IMR-90 (cell line): ENCODE data around the gene TCF12. TPM values are rescaled to one million over a fixed set of nuclear protein-coding genes. Genes with fewer than 3 reads are reported as not detected.
A peak's percentile ranks its signal among the peaks of the same experiment; 100 is the strongest.

Source experiments
- ATAC-seq: fragments of 200-7000 bp; cut with Tn5 transposase; 2 replicates; pipeline ENCODE4 v1.9.1; 2020; ENCODE audit warnings: low read depth, mild to moderate bottlenecking, moderate library complexity
- BruUV-seq: library from RNA; stranded (reverse); fragments of 400-500 nt; replicated peaks from 2 replicates; lab custom pipeline; 2021; lab: Mats Ljungman, UMichigan
- CTCF ChIA-PET: fragments of 300-600 bp; formaldehyde crosslinking; extraction: SDS; loops from one replicate; lab custom pipeline; 2021; ENCODE audit warnings: antibody characterized with exemption; lab: Yijun Ruan, JAX
- POLR2A ChIA-PET: fragments of 300-600 bp; sonication (Branson Sonifier 250); formaldehyde crosslinking; loops from one replicate; lab custom pipeline; 2022; ENCODE audit warnings: antibody characterized with exemption; ENCODE audit not compliant: unreplicated experiment; lab: Charles Lee
- DNase-seq: peaks from one replicate; pipeline ENCODE4 v3.0.0; 2013
- H2AFZ ChIP-seq: replicated peaks from 2 replicates; pipeline ENCODE3; 2013; ENCODE audit warnings: low read length, mild to moderate bottlenecking; ENCODE audit not compliant: poor library complexity
- H2AK5ac ChIP-seq: 2 replicates; pipeline ENCODE4 v1.6.1; 2013; ENCODE audit warnings: low read depth, low read length, inconsistent platforms
- H2AK9ac ChIP-seq: replicated peaks from 2 replicates; pipeline ENCODE3; 2013; ENCODE audit warnings: mild to moderate bottlenecking, low read depth, low read length, moderate library complexity; ENCODE audit not compliant: poor library complexity
- H2BK120ac ChIP-seq: 2 replicates; pipeline ENCODE4 v1.6.1; 2013; ENCODE audit warnings: low read depth, low read length, inconsistent platforms
- H2BK15ac ChIP-seq: 3 replicates; pipeline ENCODE4 v1.6.1; 2013; ENCODE audit warnings: low read depth, low read length, inconsistent platforms
- H2BK20ac ChIP-seq: 2 replicates; pipeline ENCODE4 v1.6.1; 2013; ENCODE audit warnings: low read depth, mild to moderate bottlenecking, inconsistent platforms, low read length, moderate library complexity
- H2BK5ac ChIP-seq: 2 replicates; pipeline ENCODE4 v1.6.1; 2013; ENCODE audit warnings: mild to moderate bottlenecking, low read depth, low read length, inconsistent platforms; ENCODE audit not compliant: poor library complexity, severe bottlenecking
- H3K14ac ChIP-seq: replicated peaks from 2 replicates; pipeline ENCODE4 v1.6.1; 2013; ENCODE audit warnings: low read depth, low read length, inconsistent platforms
- H3K18ac ChIP-seq: 2 replicates; pipeline ENCODE4 v1.6.1; 2013; ENCODE audit warnings: low read depth, low read length, control low read depth
- H3K23ac ChIP-seq: 2 replicates; pipeline ENCODE4 v1.6.1; 2013; ENCODE audit warnings: low read depth, low read length, inconsistent platforms
- H3K27ac ChIP-seq: 2 replicates; pipeline ENCODE4 v1.5.1; 2013; ENCODE audit warnings: mild to moderate bottlenecking, control low read depth, low read length; ENCODE audit not compliant: insufficient read depth
- H3K27me3 ChIP-seq: 2 replicates; pipeline ENCODE4 v1.6.1; 2013; ENCODE audit warnings: low read length; ENCODE audit not compliant: control insufficient read depth, insufficient read depth
- H3K36me3 ChIP-seq: 2 replicates; pipeline ENCODE4 v1.6.1; 2013; ENCODE audit warnings: low read length, mixed read lengths; ENCODE audit not compliant: control insufficient read depth, insufficient read depth
- H3K4ac ChIP-seq: 2 replicates; pipeline ENCODE4 v1.6.1; 2013; ENCODE audit warnings: low read depth, low read length, inconsistent platforms
- H3K4me1 ChIP-seq: 2 replicates; pipeline ENCODE4 v1.6.1; 2013; ENCODE audit warnings: low read length, mixed read lengths; ENCODE audit not compliant: control insufficient read depth, insufficient read depth
- H3K4me2 ChIP-seq: 2 replicates; pipeline ENCODE4 v1.6.1; 2013; ENCODE audit warnings: low read depth, mild to moderate bottlenecking, control low read depth, low read length, moderate library complexity
- H3K4me3 ChIP-seq: 2 replicates; pipeline ENCODE4 v1.5.1; 2013; ENCODE audit warnings: low read depth, mild to moderate bottlenecking, control low read depth, low read length, moderate library complexity; ENCODE audit not compliant: insufficient read depth
- H3K56ac ChIP-seq: 2 replicates; pipeline ENCODE4 v1.6.1; 2013; ENCODE audit warnings: low read length, inconsistent platforms; ENCODE audit not compliant: insufficient read depth; ENCODE audit errors: extremely low read depth
- H3K79me1 ChIP-seq, 2 experiments: 2 replicates each; pipeline ENCODE4 v1.6.1; 2013; ENCODE audit warnings: low read length in 2 of 2, inconsistent platforms in 1 of 2, low read depth in 1 of 2
- H3K9ac ChIP-seq: 2 replicates; pipeline ENCODE4 v1.6.1; 2013; ENCODE audit warnings: low read depth, low read length, control low read depth
- H3K9me1 ChIP-seq: 2 replicates; pipeline ENCODE4 v1.6.1; 2013; ENCODE audit warnings: low read length, inconsistent platforms; ENCODE audit not compliant: insufficient read depth
- H3K9me3 ChIP-seq: 2 replicates; pipeline ENCODE4 v1.6.1; 2013; ENCODE audit warnings: low read length; ENCODE audit not compliant: control insufficient read depth, insufficient read depth
- H4K20me1 ChIP-seq: 2 replicates; pipeline ENCODE4 v1.6.1; 2013; ENCODE audit warnings: low read length, inconsistent platforms; ENCODE audit not compliant: insufficient read depth
- H4K5ac ChIP-seq: 2 replicates; pipeline ENCODE4 v1.6.1; 2013; ENCODE audit warnings: mild to moderate bottlenecking, low read depth, low read length, control low read depth
- H4K8ac ChIP-seq, 2 experiments: 2 replicates each; pipeline ENCODE4 v1.6.1; 2013; ENCODE audit warnings: low read depth in 2 of 2, low read length in 2 of 2, control low read depth in 1 of 2, inconsistent platforms in 1 of 2
- H4K91ac ChIP-seq: 2 replicates; pipeline ENCODE4 v1.6.1; 2013; ENCODE audit warnings: low read depth, low read length, inconsistent platforms; ENCODE audit not compliant: insufficient read depth
- BHLHE40 ChIP-seq: fragments of 150-350 bp; IDR thresholded peaks from 2 replicates; pipeline ENCODE4 v1.6.1; 2016; ENCODE audit warnings: mild to moderate bottlenecking, low read depth, low read length
- CHD1 ChIP-seq: IDR thresholded peaks from 2 replicates; pipeline ENCODE4 v1.6.1; 2012; ENCODE audit warnings: low read depth, low read length, improper control_type of control experiment
- MAFK ChIP-seq: IDR thresholded peaks from 2 replicates; pipeline ENCODE4 v1.6.1; 2012; ENCODE audit warnings: low read depth, low read length, improper control_type of control experiment
- MXI1 ChIP-seq: IDR thresholded peaks from 2 replicates; pipeline ENCODE4 v1.6.1; 2012; ENCODE audit warnings: low read depth, mild to moderate bottlenecking, low read length, moderate library complexity, borderline replicate concordance
- NFE2L2 ChIP-seq: fragments of 150-350 bp; IDR thresholded peaks from 2 replicates; pipeline ENCODE4 v1.6.1; 2016; ENCODE audit warnings: low read depth, mild to moderate bottlenecking, low read length
- POLR2A ChIP-seq: IDR thresholded peaks from 2 replicates; pipeline ENCODE4 v1.6.1; 2012; ENCODE audit warnings: mild to moderate bottlenecking, low read depth, low read length
- RCOR1 ChIP-seq: IDR thresholded peaks from 2 replicates; pipeline ENCODE4 v1.6.1; 2012; ENCODE audit warnings: mild to moderate bottlenecking, low read length, improper control_type of control experiment; ENCODE audit not compliant: insufficient replicate concordance
- WGBS, 2 experiments: methylation state at CpG; one replicate each; pipeline versions ENCODE4 v1.1.5 to v1.1.7; 2013; ENCODE audit warnings: missing lambda C conversion rate in 2 of 2; ENCODE audit not compliant: insufficient read length in 1 of 2; ENCODE audit errors: extremely low coverage in 2 of 2; 5-methylcytosine and 5-hydroxymethylcytosine counted together
- dilution Hi-C: fragments of 300-500 bp; cut with HindIII; formaldehyde crosslinking; loops from one replicate; pipeline ENCODE4 v1.14.3; 2018; ENCODE audit warnings: low sequenced_read_pairs; ENCODE audit not compliant: unreplicated experiment
- in situ Hi-C: fragments of 300-500 bp; cut with MboI; formaldehyde crosslinking; loops from 3 replicates; pipeline ENCODE4 v1.14.3; 2019; ENCODE audit warnings: low sequenced_read_pairs, inconsistent platforms, mixed read lengths
- intact Hi-C: fragments of 100-400 bp; cut with micrococcal nuclease; formaldehyde crosslinking; loops from 2 replicates; pipeline ENCODE4 v1.10.0; 2022
- polyA plus RNA-seq, 3 experiments: library from polyadenylated mRNA; depleted of rRNA; stranded (reverse); fragments of >200 nt; gene quantifications; 2 replicates each; pipeline ENCODE4 v1.2.3, GENCODE V29; 2012; ENCODE audit warnings: low replicate concordance in 1 of 3
- total RNA-seq: library from RNA; depleted of rRNA; stranded (reverse); fragments of >200 nt; gene quantifications from 2 replicates; pipeline ENCODE4 v1.2.3, GENCODE V29; 2012
- TF ChIP-seq, protein P1 (sequence below): fragments of 150-350 bp; IDR thresholded peaks from 2 replicates; pipeline ENCODE4 v1.6.1; 2017; ENCODE audit warnings: mild to moderate bottlenecking, antibody characterized with exemption, low read length, low read depth

Gene TCF12
- total and polyA plus RNA-seq, 2 of the 4 experiments (the other 2 are of a cell fraction), result 79.4 to 160 TPM

DNA sequence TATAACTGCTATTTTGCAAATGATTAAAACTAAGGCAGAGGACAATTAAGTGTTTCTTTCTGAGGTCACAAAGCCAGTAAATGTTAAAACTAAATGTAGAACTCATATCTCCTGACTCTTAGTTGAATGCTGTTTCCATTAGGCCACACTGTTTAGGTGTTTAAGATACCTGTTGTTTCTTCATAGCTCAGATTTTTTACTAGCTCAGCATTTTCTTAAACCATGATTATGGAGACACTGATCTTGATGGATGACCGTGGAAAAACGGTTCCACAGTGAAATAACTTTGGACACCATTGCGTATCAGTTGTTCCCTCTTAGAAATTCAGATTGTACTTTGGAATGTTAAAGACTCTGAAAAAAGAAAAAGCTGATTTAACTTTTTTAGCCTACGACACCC is 177.5 kb downstream of the TCF12 start:
- no CpG with 5 or more reads among the region's 4 CpGs for WGBS, 2 experiments
- Histone ChIP-seq H3K27ac (no peak overlapping the region), H3K27me3 (no peaks in the 10 kb centered on the region), H3K18ac (no peak overlapping the region), H3K56ac (no peak overlapping the region), H4K8ac (no peak overlapping the region), H4K20me1 (no peaks in the 10 kb centered on the region), H3K9me1 (0 out of 2 replicates have a peak, but pooled peaks cover 4% of the 10 kb centered on the region), H3K4me2 (no peak overlapping the region), H3K4ac (no peak overlapping the region), H3K9ac (no peak overlapping the region), H3K14ac (no peak overlapping the region), H2AK5ac (no peak overlapping the region), H3K4me3 (no peak overlapping the region), H2BK5ac (no peak overlapping the region), H3K23ac (no peak overlapping the region), H3K36me3 (peaks cover 2% of the 10 kb centered on the region), H4K5ac (no peak overlapping the region), H2BK20ac (no peak overlapping the region), H3K79me1 (peaks cover 18 to 39% of the 10 kb centered on the region in 2 experiments), H4K91ac (no peak overlapping the region), H3K9me3 (no peaks in the 10 kb centered on the region), H2BK15ac (no peak overlapping the region), H2BK120ac (no peak overlapping the region), H3K4me1 (peaks cover 2% of the 10 kb centered on the region; the same call in 1 of the 2 replicates), H2AFZ (no peak overlapping the region), H2AK9ac (no peak overlapping the region)
- TF ChIP-seq MXI1 (no peak), MAFK (peak; percentile 93), CHD1 (no peak), BHLHE40 (no peak), RCOR1 (no peak), POLR2A (no peak), NFE2L2 (no peak)
- TF ChIP-seq, protein P1, sequence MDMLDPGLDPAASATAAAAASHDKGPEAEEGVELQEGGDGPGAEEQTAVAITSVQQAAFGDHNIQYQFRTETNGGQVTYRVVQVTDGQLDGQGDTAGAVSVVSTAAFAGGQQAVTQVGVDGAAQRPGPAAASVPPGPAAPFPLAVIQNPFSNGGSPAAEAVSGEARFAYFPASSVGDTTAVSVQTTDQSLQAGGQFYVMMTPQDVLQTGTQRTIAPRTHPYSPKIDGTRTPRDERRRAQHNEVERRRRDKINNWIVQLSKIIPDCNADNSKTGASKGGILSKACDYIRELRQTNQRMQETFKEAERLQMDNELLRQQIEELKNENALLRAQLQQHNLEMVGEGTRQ, result no peak
- dilution Hi-C loops (no loop called here), in situ Hi-C loops (no loop called here), intact Hi-C loops (no loop called here)
- POLR2A ChIA-PET, result no interaction called here
- CTCF ChIA-PET, result no interaction called here
- no peak for DNase-seq
- no peak for ATAC-seq
- BruUV-seq, result no TSS peak
